Osteocyte (in vitro differentiated cells): ENCODE measurements around the gene ARFGAP2. TPM values are rescaled to one million over a fixed set of nuclear protein-coding genes. Genes with fewer than 3 reads are reported as not detected.

ENCODE experiments used
- DNase-seq: peaks from one replicate; pipeline ENCODE4 v3.0.0; 2021; ENCODE audit warnings: mixed read lengths; ENCODE audit not compliant: unreplicated experiment; ENCODE audit errors: extremely low spot score
- H3K27ac Mint-ChIP-seq: one replicate; pipeline ENCODE4 v1.8.0; 2021; ENCODE audit warnings: mild to moderate bottlenecking, mixed read lengths; ENCODE audit not compliant: unreplicated experiment
- H3K27me3 Mint-ChIP-seq: one replicate; pipeline ENCODE4 v1.8.0; 2021; ENCODE audit warnings: mixed read lengths; ENCODE audit not compliant: unreplicated experiment
- H3K36me3 Mint-ChIP-seq: one replicate; pipeline ENCODE4 v1.8.0; 2021; ENCODE audit warnings: mixed read lengths; ENCODE audit not compliant: unreplicated experiment
- H3K4me1 Mint-ChIP-seq: one replicate; pipeline ENCODE4 v1.8.0; 2021; ENCODE audit warnings: mixed read lengths; ENCODE audit not compliant: unreplicated experiment
- H3K4me3 Mint-ChIP-seq: one replicate; pipeline ENCODE4 v1.8.0; 2021; ENCODE audit warnings: mild to moderate bottlenecking, moderate library complexity, mixed read lengths; ENCODE audit not compliant: unreplicated experiment
- H3K9me3 Mint-ChIP-seq: one replicate; pipeline ENCODE4 v1.8.0; 2021; ENCODE audit warnings: mixed read lengths; ENCODE audit not compliant: unreplicated experiment
- CTCF ChIP-seq: fragments of 200-600 bp; sonication (generic); IDR thresholded peaks from 2 replicates; pipeline ENCODE4 v1.5.0; 2021; ENCODE audit warnings: antibody characterized with exemption, mild to moderate bottlenecking, moderate library complexity
- total RNA-seq: library from RNA; stranded (reverse); gene quantifications from 2 replicates; pipeline ENCODE4 v1.2.1, GENCODE V29; 2021

Gene ARFGAP2
- total RNA-seq, 1 donor from 2014 or later, result 73.4 TPM

DNA sequence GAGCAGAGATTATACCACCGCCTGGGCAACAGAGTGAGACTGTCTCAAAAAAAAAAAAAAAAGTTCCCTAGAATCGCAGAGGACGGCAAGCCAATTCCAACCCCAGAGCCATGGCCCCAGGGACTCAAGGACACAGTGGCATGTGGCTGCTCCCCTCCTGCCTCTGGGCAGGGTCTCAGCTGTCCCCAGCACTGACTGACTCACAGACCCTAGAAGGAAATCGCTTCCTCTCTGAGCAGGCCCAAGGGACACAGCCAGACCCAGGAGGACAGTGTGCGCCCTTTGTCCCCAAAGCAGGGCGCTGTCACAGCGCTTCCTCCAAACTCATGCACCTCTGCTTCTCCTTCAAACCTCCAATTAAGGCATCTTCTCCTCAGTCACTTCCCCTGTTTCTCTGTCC, 7.3 kb upstream of the ARFGAP2 start:
- Mint-ChIP-seq H3K36me3 (peaks cover 11% of the 10 kb centered on the region), H3K4me3 (peak overlapping the region; percentile 86), H3K4me1 (peaks cover 44% of the 10 kb centered on the region), H3K27ac (peak overlapping the region; percentile 91), H3K27me3 (no peaks in the 10 kb centered on the region), H3K9me3 (no peaks in the 10 kb centered on the region)
- DNase-seq, result no peak
- no peak for TF ChIP-seq CTCF

DNA sequence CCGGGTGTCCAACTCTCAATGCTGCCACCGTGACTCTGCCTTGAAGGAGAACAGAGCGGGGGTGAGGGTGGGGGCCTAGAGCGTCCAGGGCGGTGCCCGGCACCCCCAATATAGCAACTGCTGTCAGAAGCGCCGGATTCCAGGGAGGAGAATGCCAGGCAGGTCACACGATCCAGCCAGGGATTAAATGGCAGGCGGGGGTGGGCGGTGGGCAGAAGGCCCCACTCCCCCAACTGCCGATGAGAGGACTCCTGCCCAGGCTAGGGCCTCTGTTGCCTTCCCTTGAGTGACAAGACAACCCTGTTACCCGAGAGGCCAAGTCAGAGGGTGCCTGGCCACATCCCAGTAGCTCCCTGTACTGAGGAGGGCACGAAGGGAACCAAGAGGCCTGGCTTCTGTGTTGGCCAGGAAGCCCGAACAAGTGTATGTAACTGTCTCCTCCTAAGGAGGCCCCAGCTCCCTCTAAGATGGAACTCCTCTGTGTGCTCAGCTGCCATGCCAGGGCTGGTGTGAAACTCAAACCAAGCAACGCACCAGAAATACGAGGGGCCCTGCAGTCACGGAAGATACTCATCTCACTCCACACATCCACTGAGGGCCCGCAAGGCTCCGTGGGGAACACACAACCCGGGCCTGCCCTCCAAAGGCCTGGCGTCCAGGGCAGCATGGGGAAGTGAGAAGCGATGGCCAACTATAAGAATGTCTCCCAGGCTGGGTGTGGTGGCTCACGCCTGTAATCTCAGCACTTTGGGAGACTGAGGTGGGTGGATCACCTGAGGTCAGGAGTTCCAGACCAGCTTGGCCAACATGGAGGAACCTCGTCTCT, 6.6 kb upstream of the ARFGAP2 start:
- H3K4me1 Mint-ChIP-seq, result peaks cover 37% of the 10 kb centered on the region
- no peak for DNase-seq
- no peak for TF ChIP-seq CTCF
- no peak overlapping the region for H3K4me3 Mint-ChIP-seq
- H3K27ac Mint-ChIP-seq, result peak overlapping the region; percentile 65
- peaks cover 11% of the 10 kb centered on the region for H3K36me3 Mint-ChIP-seq
- no peaks in the 10 kb centered on the region for H3K9me3 Mint-ChIP-seq
- no peaks in the 10 kb centered on the region for H3K27me3 Mint-ChIP-seq

DNA sequence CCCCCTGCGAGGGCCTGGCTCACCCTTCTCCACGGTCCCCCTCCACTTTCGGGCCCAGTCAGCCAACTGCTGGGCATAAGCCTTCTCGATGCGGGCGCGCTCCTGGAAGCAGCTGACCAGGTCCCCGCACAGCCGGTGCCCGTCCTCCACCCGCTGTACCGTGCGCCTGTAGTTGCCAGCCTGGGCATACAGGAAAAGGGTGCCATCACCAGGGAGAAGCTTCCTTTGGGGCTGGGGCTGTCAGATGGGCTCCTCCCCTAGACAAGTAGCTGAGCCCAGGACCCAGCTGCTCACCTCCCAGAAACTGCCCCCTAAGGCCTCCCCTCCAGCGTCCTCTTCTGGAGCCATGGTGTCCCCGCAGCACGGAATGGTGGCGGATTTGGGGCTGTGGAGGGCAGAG, 5.7 kb upstream of the ARFGAP2 start:
- Mint-ChIP-seq H3K4me3 (no peak overlapping the region), H3K9me3 (no peaks in the 10 kb centered on the region), H3K4me1 (peaks cover 35% of the 10 kb centered on the region), H3K36me3 (peaks cover 11% of the 10 kb centered on the region), H3K27ac (no peak overlapping the region), H3K27me3 (no peaks in the 10 kb centered on the region)
- no peak for TF ChIP-seq CTCF
- no peak for DNase-seq

- H3K4me3 Mint-ChIP-seq, result no peak overlapping the region
- no peak overlapping the region for H3K27ac Mint-ChIP-seq
- no peaks in the 10 kb centered on the region for H3K9me3 Mint-ChIP-seq
- H3K36me3 Mint-ChIP-seq, result peaks cover 11% of the 10 kb centered on the region
- peaks cover 34% of the 10 kb centered on the region for H3K4me1 Mint-ChIP-seq
- DNase-seq, result no peak
- no peaks in the 10 kb centered on the region for H3K27me3 Mint-ChIP-seq
- no peak for TF ChIP-seq CTCF
Observed at GRCh38 chr11:47181271-47181670, 4.6 kb upstream of the ARFGAP2 start.

DNA sequence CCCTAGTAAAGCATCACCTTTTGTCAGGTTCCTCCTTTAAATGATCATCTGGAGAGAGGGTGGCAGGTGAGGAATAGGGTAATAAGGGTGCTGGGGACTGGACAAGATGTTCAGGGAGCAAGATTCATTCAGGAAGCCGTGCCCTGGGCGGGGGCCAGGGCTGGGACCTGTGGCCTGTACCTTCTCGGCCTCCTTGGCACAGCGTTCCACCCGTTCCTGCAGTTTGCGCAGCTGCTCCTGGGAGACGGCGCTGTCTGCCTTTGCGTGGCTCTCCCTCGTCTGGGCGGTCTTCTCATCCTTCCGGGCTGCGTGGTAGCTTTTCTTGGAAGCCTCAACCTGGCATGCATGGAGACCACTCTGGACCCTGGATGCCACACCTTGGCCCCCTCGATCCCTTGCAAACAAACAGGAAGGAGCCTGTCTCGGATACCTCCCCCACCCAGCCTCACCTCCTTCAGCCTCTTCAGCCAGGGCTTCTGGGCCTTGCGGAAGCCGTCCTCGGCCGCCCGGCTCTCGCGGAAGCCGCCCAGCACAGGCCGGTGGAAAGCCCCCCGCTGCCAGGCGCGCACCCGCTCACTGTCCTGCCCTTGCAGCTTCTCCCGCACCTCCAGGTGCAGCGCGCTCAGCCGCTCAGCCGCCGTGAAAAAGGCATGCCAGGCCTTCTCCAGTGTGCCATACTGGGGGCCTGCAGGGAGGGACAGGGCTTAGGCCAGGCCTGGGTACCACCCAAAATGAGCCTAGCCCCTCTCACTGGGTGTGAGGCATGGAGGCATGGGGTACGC, 3.5 kb upstream of the ARFGAP2 start:
- Mint-ChIP-seq H3K9me3 (no peaks in the 10 kb centered on the region), H3K36me3 (peaks cover 11% of the 10 kb centered on the region), H3K27me3 (no peaks in the 10 kb centered on the region), H3K4me1 (peaks cover 42% of the 10 kb centered on the region), H3K27ac (no peak overlapping the region), H3K4me3 (no peak overlapping the region)
- DNase-seq, result no peak
- no peak for TF ChIP-seq CTCF
